Calu3 (cell line): ENCODE results near the gene RIOK1. TPM values are rescaled to one million over a fixed set of nuclear protein-coding genes. Genes with fewer than 3 reads are reported as not detected.

Source experiments
- BruUV-seq: library from RNA; stranded (reverse); fragments of 400-500 nt; replicated peaks from 2 replicates; lab custom pipeline; 2021; lab: Mats Ljungman, UMichigan
- CTCF ChIA-PET: fragments of 300-600 bp; sonication (Branson Sonifier 250); formaldehyde crosslinking; loops from one replicate; lab custom pipeline; 2022; ENCODE audit warnings: antibody characterized with exemption; lab: Charles Lee
- DNase-seq: peaks from one replicate; pipeline ENCODE4 v3.0.0; 2022
- H3K27ac Mint-ChIP-seq: one replicate; pipeline ENCODE4 v1.8.0; 2022; ENCODE audit warnings: mixed read lengths; ENCODE audit not compliant: unreplicated experiment
- H3K27me3 Mint-ChIP-seq: one replicate; pipeline ENCODE4 v1.8.0; 2022; ENCODE audit warnings: mixed read lengths; ENCODE audit not compliant: unreplicated experiment
- H3K36me3 Mint-ChIP-seq: one replicate; pipeline ENCODE4 v1.8.0; 2022; ENCODE audit warnings: mild to moderate bottlenecking, moderate library complexity, mixed read lengths; ENCODE audit not compliant: insufficient read depth, unreplicated experiment
- H3K4me1 Mint-ChIP-seq: one replicate; pipeline ENCODE4 v1.8.0; 2022; ENCODE audit warnings: mild to moderate bottlenecking, low read depth, mixed read lengths; ENCODE audit not compliant: unreplicated experiment
- H3K4me3 Mint-ChIP-seq: one replicate; pipeline ENCODE4 v1.8.0; 2022; ENCODE audit warnings: mild to moderate bottlenecking, low read depth, moderate library complexity, mixed read lengths; ENCODE audit not compliant: unreplicated experiment
- H3K9me3 Mint-ChIP-seq: one replicate; pipeline ENCODE4 v1.8.0; 2022; ENCODE audit warnings: low read depth, mixed read lengths; ENCODE audit not compliant: unreplicated experiment
- intact Hi-C: fragments of 100-400 bp; cut with micrococcal nuclease; formaldehyde crosslinking; loops from one replicate; pipeline ENCODE4 v1.10.0; 2022; ENCODE audit not compliant: unreplicated experiment
- total RNA-seq: library from RNA; stranded (reverse); gene quantifications from 2 replicates; pipeline ENCODE4 v1.2.3, GENCODE V29; 2022
- TF ChIP-seq, protein P1 (sequence below): fragments of 200-600 bp; IDR thresholded peaks from one replicate; pipeline ENCODE4 v1.8.0; 2022; ENCODE audit warnings: antibody characterized with exemption; ENCODE audit not compliant: unreplicated experiment

The RIOK1 gene
- total RNA-seq, 1 experiment from 2014 or later = 13.3 TPM

DNA sequence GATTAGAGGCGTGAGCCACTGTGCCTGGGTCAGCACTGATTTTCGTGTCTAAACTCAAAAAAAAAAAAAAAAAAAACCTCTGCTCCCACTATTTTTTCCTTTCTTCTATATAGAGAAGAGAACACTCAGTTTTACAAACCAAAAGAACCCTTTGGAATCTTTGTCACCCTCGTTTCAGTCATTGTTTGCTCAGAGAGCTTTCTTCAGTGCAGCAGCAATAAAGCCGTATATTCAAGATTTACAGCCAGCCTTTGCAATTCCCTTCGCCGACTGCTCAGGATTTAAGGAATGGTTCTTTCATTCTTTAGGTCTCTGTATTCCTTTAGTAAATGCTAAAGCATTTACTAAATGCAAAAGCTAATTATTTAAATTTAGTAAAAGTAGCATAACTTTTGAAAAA, 20.1 kb downstream of the RIOK1 start:
- Mint-ChIP-seq H3K27ac (no peak overlapping the region), H3K4me3 (no peak overlapping the region), H3K36me3 (peaks cover 15% of the 10 kb centered on the region), H3K4me1 (no peaks in the 10 kb centered on the region), H3K27me3 (no peaks in the 10 kb centered on the region), H3K9me3 (no peaks in the 10 kb centered on the region)
- intact Hi-C loops = no loop called here
- no TSS peak for BruUV-seq
- CTCF ChIA-PET = no interaction called here
- DNase-seq = no peak
- TF ChIP-seq, protein P1, sequence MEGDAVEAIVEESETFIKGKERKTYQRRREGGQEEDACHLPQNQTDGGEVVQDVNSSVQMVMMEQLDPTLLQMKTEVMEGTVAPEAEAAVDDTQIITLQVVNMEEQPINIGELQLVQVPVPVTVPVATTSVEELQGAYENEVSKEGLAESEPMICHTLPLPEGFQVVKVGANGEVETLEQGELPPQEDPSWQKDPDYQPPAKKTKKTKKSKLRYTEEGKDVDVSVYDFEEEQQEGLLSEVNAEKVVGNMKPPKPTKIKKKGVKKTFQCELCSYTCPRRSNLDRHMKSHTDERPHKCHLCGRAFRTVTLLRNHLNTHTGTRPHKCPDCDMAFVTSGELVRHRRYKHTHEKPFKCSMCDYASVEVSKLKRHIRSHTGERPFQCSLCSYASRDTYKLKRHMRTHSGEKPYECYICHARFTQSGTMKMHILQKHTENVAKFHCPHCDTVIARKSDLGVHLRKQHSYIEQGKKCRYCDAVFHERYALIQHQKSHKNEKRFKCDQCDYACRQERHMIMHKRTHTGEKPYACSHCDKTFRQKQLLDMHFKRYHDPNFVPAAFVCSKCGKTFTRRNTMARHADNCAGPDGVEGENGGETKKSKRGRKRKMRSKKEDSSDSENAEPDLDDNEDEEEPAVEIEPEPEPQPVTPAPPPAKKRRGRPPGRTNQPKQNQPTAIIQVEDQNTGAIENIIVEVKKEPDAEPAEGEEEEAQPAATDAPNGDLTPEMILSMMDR = no peak

DNA sequence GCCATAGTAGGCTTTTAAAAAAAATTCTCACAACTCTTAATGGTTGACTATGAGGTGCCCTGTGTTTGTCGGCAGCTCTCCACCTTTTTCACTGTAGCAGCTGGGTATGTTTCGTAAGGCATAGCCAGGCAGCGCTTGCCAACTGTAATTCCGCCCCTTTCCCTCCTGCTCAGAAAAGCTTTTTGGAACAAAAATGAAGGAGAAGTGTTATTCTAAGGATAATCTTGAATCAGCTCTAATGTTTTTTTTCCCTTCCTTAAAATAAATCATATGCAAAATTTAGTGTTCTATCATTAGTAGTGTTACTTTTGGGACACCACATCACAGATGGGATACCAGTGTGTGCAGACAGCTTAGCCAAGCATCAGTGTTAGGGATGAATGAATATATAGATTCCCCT, 21.2 kb downstream of the RIOK1 start:
- intact Hi-C loops = no loop called here
- CTCF ChIA-PET = no interaction called here
- Mint-ChIP-seq H3K4me1 (no peaks in the 10 kb centered on the region), H3K4me3 (no peak overlapping the region), H3K9me3 (no peaks in the 10 kb centered on the region), H3K36me3 (peaks cover 13% of the 10 kb centered on the region), H3K27ac (no peak overlapping the region), H3K27me3 (no peaks in the 10 kb centered on the region)
- BruUV-seq = no TSS peak
- TF ChIP-seq, protein P1 = no peak
- DNase-seq = no peak

DNA sequence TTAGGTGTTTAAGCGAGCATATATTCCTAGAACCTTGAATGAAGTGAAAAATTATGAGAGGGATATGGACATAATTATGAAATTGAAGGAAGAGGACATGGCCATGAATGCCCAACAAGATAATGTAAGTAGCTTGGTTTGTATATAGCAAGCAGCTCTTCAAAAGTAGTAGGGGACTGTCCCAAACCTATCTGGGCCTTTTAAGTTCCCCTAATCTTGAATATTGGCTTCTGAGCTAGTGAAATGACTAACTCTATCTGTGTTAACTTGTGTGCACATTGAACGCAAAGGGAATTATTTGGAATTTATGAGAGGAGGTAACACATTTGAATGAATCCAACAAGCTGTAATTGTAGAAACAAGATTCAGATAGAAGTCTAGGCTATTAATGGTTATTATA, 21.7 kb downstream of the RIOK1 start:
- H3K9me3 Mint-ChIP-seq = no peaks in the 10 kb centered on the region
- intact Hi-C loops = no loop called here
- no TSS peak for BruUV-seq
- DNase-seq = no peak
- no peaks in the 10 kb centered on the region for H3K4me1 Mint-ChIP-seq
- H3K4me3 Mint-ChIP-seq = no peak overlapping the region
- TF ChIP-seq, protein P1 = no peak
- H3K27me3 Mint-ChIP-seq = no peaks in the 10 kb centered on the region
- peaks cover 10% of the 10 kb centered on the region for H3K36me3 Mint-ChIP-seq
- no peak overlapping the region for H3K27ac Mint-ChIP-seq
- CTCF ChIA-PET = no interaction called here

DNA sequence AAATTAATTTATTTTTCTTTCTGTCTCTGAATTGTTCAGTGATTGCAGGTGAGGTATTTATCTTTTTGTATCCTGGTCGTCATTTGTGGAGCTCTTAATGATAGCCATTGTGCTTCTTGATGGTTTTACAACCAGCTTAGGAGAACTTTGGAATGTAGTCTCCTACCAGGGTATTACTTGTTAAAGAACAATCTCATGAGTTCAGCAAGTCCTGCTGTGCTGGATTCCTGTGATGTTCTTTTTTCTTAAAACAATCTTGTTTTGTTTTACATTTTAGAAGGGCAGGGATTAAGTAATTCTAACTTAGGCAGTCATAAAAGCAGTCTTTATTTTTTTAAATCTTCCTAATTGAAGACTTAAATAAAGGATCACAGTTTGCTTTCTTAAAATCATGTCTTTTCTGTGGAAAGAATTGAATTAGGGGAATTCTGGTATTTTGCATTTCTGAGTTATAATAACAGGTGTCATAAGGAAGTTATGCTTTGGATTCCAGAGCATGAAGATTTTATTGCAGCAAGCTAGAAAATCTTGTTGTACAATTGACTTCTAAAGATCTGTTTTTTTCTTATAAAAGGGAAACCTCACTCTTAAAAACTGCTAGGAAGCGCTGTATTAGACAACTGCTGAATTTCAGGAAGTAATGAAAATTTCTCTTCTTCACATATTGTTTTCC, 23.7 kb downstream of the RIOK1 start:
- no TSS peak for BruUV-seq
- Mint-ChIP-seq H3K27me3 (no peaks in the 10 kb centered on the region), H3K36me3 (peaks cover 15% of the 10 kb centered on the region), H3K27ac (no peak overlapping the region), H3K4me1 (no peaks in the 10 kb centered on the region), H3K9me3 (no peaks in the 10 kb centered on the region), H3K4me3 (no peak overlapping the region)
- DNase-seq = no peak
- intact Hi-C loops = no loop called here
- CTCF ChIA-PET = interaction anchor here (0.6 kb wide), 1 partner anchor 59 kb away, joined by 4 read pairs; no protein-coding TSS in a partner anchor
- TF ChIP-seq, protein P1 = no peak
